ENCODE measurements around the gene HOXA5.
A peak's percentile ranks its signal among the peaks of the same experiment; 100 is the strongest.

GRCh38 chr7:27129729-27130539 is 13.5 kb downstream of the HOXA5 start:
- TF ChIP-seq CTCF (IDR thresholded peaks at IDR 0.05) (peak in 2 of 4 experiments; percentile 6 to 34), POLR2A (IDR thresholded peaks at IDR 0.05) (peak in 1 of 2 donors; percentile 6)
